Measurements from ENCODE around the gene DPEP3.
"Not testable (repeated sequence)": the region's sequence is repeated elsewhere in the genome, so short reads cannot be mapped to it uniquely, and the experiment has no call there.

The DPEP3 gene

DNA sequence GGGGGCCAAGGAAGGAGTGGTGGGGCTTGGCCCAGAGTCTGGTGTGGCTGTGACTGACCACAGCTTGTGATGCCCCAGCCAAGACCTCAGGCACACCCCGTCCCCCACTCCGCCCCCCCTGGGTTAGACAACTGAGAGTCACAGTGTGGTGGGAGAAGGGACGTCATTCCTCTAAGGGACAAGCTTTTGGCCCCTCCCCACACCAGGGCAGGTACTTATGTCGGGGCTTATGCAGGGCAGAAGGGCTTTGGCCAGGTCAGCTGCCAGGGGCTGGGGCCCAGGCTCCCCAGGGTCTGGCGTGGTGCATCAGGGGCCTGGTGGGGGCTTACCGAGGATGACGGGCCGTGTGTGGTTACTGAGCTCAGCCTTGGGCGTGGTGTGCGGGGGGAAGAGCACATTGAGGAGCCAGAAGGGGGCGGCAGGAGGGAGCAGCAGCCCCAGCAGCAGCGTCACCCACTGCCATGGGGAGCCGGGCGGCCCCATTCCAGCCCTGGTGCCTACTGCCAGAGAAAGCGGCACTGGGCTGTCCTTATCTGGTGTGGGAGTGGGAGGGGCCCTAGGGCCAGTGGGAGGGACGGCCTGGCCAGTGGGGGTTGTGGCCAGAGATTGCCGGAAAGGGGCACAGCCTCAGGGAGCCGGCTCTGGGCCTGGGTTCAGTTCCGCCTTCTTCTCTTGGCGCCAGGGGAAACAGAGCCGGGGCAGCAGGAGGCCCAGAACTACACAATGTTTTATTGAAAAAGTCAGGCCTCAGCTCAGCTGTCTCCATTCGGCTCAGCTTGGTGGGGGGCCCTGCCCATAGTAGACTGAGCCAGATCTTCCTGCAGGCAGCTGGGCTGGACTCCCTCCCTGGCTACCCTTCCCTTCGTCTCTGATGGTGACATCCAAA is 36.4 kb downstream of the DPEP3 start, which contains the start of gene LCAT:
Gene LCAT, minus strand, starts transcription at position 502 of the 886 bp plus-strand sequence. Its CDS starts 19 bp downstream, at position 483.
- DNase-seq: no peak

DNA sequence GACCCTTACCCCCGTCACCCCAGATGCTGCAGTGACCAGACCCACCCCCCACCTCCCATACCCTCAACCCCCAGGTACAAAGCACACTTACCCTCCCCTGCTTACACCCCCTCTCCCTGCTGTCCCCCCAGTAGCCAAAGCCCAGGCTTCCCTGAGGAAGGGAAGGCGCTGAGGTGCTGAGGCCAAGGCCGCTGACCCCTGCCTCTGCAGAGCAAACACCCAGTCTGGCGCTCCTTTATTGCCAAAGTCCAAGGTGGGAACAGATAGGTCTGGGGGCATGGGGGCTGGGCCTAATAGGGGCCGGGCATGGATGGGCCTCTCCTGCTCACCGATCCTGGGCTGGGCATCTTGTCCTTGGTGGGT is 37.1 kb downstream of the DPEP3 start:
- no peak for DNase-seq

DNA sequence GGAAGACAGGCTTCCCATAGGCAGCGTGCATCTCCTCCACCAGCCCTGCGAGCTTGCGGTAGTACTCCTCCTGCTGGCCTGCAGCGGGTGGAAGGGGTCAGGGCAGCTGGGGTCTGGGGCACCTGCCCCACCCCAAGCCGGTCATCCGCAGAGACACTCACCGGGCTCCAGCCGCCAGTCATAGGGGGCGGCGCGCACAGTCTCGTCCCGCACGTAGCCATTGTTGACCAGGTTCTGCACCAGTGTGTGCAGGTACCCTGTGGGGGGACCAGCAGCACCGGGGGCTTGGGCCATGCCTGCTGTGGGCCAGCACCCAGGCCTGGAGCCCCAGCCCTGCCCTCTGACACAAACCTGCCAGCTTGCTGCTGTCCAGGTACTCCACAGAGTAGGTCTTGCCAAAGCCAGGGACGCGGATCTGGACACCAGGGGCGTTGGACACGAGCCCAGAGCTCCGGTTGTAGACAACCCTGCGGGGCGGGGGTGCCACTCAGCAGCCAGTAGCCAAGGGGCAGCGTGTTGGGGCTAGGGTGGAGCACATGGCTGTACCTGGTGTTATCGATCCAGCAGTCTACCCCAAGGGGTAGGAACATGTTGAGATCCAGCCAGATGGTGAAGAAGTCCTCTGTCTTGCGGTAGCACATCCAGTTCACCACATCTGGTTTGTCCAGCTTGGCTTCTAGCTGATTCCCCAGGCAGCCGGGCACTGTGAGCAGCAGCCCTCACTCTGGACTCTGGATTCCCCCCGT is 37.6 kb downstream of the DPEP3 start:
- no peak for DNase-seq

DNA sequence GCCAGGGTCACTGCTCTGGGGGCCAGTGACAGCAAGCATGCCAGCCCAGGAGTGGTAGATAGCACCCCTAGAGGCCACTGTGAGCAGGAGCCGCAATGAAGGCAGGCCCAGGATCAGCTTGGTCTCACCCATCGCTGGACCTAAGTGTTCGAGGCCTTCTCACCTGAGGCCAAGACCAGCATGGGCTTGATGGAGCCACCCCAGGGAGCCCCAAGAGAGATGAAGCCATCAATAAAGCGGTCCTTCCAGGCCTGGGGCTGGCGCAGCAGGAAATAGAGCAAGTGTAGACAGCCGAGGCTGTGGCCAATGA is 38.1 kb downstream of the DPEP3 start:
- peak; percentile 37 for DNase-seq

DNA sequence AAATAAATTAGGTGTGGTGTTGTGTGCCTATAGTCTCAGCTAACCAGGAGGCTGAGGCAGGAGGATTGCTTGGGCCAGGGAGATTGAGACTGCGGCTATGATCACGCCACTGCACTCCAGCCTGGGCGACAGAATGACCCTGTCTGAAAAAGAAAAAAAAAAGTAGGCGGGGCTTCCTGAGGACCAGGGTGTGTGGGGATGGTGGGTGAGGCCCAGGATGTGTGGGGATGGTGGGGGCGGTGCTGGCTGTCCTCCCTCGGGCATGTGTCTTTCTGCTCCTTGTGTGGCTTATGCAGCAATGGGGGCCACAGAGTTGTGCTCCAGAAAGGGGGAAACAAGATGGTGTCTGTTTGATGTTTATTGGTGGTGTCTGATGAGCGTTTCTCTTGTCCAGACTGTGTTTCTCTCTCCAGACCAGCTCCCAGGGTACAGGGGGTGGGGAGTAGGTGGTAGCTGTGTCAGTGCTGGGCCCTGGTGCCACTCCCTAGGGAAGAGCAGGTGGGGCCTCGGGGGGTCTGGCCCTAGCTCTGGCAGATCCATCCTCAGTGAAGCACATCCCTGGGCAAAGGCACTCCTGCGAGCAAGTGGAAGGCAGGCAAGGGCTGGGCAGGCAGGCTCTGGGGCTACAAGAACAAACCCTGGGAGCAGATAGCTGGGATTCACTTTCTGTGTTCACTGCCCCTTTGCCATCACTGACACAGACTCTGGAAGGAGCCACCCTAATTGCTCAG is 38.7 kb downstream of the DPEP3 start:
- no peak for DNase-seq

DNA sequence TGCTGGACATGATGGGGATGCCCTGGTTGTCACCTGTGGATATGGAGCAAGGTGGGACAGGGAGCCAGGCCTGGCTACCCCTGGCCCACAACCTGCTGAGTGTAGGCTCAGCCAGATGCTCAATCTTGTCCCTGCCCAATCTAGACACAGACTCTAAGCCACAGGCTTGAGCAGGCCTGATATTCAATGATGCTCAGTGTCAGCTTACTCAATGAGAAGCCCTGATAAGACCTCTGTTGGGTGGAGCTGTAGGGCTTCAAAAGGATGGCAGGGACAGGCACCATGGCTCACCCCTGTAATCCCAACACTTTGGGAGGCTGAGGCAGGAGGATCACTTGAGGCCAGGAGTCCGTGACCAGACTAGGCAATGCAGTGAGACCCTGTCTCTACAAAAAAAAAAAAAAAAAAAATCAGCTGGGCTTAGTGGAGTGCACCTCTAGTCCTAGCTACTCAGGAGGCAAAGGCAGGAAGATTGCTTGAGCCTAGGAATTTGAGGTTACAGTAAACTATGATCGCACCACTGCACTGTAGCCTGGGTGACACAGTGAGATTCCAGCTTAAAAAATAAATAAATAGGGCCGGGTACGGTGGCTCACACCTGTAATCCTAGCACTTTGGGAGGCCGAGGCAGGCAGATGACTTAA is 39.7 kb downstream of the DPEP3 start:
- DNase-seq: no peak

DNA sequence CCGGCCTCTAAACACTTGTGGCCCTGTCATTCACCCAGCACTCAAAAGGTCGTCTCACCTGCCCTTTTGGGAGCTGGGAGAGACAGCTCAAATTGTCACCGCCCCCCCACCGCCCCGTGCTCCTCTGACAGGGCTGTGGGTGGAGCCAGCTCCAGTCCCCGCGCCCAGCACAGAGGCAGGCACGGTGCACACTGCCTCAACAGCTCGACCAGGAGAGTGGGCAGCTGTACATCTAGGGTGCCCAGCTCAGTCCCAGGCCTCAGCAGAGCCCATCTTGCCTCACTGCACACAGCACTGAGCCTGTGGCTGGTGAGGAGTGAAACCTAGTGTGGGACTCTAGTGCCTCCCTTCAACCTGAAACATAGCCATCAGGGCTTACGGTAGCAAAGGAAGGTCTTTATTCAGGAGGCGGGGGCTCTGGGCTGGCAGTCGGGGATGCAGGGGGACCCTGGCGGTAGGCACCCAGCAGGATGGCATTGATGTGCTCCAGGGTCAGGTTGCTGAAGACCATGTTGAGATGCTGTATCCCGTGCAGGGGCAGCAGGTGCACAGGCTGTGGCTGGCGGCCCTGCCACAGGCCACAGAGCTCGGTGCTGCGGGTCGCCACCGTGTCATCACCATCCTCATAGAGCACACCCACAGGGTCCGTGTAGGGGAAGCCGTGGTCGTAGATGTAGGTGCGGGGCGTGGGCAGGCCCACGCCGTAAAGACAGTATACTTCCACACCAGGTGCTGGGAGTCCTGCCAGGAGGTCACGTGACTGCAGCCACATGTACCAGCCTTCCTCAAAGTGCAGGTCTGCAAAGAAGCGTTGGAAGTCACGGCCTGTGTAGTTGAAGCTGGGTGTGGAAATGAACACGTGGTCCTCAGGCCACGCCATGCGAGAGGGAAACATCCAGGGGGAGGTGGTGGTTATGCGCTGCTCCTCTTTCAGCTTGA is 40.5 kb downstream of the DPEP3 start:
- peak; percentile 34 for DNase-seq

DNA sequence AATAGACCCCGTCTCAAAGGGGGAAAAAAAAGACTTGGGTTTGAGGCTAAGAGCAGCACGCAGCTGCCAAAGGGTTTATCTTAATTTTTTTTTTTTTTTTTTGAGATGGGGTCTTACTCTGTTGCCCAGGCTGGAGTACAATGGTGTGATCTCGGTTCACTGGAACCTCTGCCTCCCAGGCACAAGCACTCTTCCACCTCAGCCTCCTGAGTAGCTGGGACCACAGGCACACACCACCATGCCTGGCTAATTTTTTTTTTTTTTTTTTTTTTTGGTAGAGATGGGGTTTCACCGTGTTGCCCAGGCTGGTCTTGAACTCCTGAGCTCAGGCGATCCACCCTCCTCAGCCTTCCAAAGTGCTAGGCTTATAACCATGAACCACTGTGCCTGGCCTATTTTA is 42.6 kb downstream of the DPEP3 start:
- not testable (repeated sequence) for DNase-seq

DNA sequence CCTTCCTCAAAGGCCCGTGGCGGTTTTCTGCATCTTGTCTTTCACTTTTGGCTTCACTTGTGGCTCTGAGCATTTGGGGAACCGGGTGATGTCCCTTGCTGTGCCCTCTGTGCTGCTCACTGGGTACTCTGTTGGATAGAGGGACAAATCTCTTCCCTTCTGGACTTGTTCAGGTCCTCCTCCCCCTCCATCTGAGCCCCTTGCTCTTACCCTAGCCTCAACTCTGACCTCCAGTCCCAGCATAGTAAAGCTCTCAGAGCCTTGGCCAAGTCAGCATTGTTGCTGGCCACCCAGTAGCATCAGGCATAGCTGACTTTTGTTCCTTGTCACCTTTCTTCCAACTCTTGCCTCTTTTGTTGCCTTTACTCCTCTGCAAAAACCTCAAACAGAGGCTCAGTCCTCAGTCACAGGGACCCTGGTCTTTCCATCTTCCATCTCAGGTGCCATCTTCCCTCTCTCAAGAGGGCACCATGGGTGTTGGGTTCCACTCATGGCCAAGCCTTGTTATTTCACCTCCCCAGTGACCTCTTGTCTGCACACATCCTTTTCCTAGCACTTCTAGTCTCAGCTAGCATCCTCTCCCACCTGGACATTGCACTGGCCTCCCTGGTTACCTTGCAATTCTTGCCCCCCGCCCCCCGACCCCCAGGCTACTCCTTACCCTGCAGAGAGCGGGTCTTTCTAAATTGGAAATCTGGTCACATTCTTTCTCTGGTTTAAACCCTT is 43.3 kb downstream of the DPEP3 start:
- peak; percentile 79 for DNase-seq

DNA sequence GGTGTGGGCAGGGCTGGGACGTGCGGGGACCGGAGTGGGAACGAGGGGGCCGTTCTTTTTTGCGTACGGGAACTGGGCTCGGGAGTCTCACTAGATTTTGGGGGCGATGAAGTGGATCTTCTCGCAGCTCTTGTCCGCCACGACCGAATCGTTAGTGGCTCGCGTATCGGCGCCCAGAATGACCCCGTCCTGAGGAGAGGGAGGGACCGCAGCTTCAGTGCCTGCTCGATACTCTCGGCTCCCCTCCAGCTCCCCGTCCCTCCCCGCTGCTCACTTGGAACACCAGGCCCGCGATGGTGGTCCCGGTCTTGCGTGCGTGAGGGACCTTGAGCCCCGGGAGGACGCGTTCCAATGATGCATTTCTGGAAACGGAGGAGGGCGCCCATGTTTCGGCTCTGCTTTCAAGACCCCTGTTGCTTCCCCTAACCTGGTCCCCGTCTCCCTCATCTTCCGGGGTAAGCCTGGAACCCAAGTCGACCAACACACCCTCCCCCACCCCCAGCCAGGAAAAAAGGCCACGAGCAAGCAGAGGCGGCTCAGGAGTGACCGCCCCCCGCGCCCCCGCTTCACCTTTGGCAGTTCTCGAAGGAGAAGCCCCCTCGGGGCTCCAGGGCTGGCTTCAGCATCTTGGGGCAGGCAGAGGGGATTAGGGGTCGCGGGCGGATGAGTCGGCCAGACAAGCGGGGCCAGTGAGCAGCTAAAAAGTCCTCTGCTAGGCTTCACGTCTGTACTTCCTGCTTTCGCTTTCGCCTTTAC is 44.0 kb downstream of the DPEP3 start, which contains the start of gene PSMB10:
Gene PSMB10, minus strand, starts transcription at position 727 of the 756 bp plus-strand sequence. Its CDS starts 101 bp downstream, at position 626.
- no peak for DNase-seq

DNA sequence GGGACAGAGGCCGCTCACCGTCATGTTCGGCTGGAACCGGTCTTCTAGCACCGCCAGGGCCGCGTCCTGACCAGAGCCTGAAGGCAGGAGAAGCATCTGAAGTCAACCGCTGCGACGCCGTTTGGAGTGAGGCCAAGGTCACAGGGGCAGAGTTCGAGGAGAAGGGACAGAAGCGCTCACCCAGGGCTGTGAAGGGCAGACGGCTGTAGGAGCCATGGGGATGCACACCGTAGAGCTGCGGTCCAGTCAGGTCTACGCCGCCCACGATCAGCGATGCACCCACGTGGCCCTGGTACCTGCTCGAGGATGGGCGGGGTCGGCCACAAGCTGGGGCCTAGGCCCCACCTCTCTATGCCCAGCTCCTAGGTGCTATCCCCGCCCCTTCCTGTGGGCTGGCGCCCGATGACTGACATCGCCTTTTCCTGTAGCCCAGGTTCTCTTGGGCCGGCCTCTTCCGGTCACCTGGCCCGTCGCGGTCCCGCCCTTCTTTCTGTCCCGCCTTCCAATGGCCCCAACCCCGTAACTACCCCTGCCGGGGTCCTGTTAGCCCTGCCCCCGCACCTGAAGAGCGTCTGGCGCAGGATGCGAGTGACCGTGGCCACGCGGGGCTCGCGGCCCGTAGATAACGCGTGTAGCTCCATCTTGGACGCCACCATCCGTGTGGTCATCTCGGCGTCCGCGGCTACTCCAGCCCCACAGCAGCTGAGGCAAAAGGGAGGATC is 44.7 kb downstream of the DPEP3 start:
- DNase-seq: peak; percentile 97

DNA sequence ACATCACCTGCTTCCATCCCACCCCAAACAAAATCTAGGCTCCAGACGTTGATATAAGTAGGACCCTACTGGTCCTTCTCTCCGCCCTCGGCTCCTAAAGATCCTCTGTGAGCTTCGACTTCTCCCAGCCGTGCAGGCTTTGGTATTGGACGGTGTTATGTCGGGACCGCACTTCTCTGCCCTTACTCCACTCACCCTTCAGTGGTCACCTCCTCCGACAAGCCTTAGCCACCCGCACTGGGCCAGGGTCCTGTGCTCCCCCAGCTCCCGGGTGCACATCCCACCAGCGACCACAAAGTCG is 45.2 kb downstream of the DPEP3 start:
- DNase-seq: no peak

DNA sequence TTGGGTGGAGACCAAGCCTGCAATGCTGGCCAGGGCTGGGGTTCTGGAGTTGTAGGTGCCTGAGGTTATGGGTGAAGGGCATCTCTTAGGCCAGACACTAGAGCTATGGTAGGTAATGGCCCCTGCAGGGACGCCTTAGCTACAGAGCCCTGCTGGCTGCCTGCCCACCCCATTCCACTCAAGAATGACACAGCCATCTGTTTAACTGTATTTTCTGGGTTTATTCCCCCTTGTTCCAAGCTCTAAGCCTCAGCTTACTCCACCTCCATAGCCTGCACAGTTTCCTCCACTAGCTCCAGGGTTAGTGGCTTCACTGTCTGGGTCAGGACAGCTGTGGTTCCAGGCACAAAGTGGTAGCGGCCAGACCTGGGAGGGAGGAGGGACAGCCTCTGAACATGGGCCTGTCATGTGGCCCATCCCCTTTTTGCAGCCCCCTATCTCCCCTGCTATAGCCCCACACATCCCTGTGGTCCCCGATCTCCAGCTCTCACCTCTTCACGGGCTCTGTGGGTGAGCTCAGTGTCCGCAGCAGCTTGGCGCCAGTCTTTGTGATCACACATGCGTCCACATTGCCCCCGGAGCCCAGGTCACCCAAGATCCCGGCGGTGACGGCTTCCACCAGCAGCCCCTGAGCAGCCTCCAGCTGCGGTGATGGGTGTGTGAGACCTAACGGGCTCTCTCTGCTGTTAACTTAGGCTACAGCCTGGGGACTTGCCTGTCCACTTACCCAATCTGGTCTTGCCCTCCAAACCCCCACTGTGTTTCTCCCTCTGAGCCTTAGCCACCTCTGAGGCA is 45.8 kb downstream of the DPEP3 start:
- DNase-seq: no peak

DNA sequence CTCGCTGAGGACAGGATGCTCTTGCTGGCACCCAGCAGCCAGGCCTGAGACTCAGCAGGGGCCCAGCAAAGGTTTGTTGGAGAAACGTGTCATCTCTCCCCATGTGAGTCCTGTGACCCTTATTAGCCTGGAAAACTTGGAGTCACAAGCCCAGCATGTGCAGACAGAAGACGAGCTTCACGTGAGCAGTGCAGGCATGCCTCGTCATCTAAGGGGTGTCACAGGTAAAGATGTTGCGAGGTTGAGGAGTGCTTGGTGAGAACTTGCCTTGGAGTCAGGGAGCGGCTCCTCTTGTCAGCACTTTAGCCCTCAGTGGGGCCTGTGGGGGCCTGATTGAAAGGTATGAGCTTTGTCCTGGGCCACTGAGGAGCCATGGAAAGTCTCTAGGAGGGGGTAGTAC is 46.5 kb downstream of the DPEP3 start:
- no peak for DNase-seq

DNA sequence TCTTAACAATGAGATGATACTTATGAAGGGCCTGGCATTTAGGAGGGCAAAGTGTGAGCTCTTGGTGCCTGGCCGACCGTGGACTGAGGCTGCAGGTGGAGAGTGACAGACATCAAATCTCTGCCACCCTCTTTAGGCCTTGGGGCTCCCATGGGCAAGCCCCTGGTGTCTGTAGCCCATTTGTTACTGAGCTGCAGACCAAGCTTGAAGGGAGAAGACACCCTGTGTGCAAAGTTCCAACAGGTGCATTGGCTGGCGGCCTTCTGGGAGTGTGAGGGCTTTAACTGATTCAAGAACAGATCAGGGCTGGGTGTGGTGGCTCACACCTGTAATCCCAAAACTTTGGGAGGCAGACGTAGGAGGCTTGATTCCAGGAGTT is 47.8 kb downstream of the DPEP3 start:
- DNase-seq: no peak

DNA sequence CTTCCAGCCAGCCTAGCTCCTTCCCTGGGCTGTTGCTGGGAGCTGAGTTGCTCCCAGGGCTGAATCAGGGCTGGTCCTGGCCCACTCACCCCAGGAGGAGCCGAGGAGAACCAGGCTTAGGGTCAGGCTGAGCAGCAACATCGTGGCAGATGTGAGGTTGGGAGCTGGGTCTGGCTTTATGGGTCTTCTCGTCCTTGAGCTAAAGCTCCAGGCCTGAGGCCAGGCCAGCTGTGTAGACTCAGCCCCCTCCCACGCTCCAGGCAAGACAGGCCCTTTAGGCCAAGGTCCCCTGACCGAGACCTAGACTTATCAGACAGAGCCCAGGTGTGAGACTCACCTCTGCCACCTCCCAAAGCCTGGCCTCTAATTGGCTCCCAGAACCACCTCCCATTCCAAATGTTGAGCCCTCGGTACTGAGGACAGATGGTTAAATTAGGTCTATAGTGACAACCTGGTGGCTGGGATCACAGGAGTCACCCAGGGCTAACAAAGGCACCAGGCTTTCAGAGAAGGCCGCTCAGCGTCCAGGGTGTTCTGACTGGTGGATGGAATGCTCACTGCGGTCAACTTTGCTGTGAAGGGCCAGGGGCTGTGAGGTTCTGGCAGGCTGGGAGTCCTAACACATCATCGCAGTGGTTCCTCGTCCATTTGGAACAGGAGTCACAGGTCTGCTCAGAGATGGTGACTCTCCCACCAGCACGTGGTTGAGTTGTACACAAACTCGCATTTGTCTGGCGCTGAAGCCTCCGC is 48.4 kb downstream of the DPEP3 start, which contains the start of gene CTRL:
Gene CTRL, minus strand, starts transcription at position 151 of the 750 bp plus-strand sequence. Its CDS starts 10 bp downstream, at position 141.
- no peak for DNase-seq

DNA sequence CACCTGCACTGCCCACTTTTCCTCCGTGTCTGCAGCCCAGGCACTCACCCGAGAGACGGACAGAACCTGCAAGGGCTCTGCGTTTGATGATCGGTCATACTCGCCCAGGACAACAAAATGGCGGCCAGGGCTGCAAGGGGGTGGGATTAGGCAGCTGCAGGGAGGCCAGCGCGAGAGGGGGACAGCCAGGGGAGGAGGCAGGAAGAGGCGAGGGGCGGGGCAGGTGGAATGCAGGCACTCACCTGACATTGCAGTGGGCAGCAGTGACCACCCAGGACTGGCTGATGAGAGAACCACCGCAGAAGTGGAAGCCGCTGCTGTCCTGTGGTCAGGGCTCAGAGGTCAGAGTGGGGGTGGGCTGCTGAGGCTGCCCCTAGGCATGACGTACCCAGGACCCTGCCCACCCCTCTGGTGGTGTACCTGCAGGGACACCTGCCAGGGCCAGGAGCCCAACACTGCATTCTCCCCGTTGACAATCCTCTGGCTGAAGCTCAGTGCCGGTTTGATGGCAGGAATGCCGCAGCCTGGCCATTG is 49.6 kb downstream of the DPEP3 start:
- no peak for DNase-seq

DNA sequence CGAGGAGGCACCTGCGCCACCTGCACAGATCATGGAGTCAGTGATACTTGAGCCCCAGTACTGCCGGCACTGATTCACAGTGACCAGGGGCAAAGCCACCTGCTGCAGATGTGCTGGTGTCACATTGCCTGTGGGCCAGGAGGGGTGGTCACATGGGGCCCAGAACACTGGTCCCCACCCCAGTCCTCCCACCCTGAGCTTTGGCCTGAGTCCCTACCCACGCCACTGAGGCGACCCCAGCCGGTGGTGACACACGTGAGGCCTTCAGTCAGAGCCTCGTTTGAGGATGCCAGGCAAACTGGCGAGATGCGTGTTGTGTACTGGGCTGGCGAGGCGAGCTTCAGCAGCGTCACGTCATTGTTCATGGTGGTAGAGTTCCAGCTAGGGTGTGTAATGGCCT is 50.1 kb downstream of the DPEP3 start:
- no peak for DNase-seq

Data from activated naive CD4-positive, alpha-beta T cell treated with Interleukin-2 at 50 U/mL for 16 hours (primary cell).